ENCODE measurements around the gene LAMA3.

GRCh38 chr18:23725351-23725750 is 36.1 kb downstream of the LAMA3 start:
- TF ChIP-seq CTCF (IDR thresholded peaks at IDR 0.05) (no peak), POLR2A (IDR thresholded peaks at IDR 0.05) (no peak), POLR2AphosphoS5 (IDR thresholded peaks at IDR 0.05) (no peak), EP300 (IDR thresholded peaks at IDR 0.05) (no peak)
